H1 (cell line): ENCODE data around the gene TVP23A. TPM values are rescaled to one million over a fixed set of nuclear protein-coding genes. Genes with fewer than 3 reads are reported as not detected.

Source experiments
- CTCF ChIA-PET: fragments of 300-600 bp; sonication (Branson Sonifier 250); formaldehyde crosslinking; loops from one replicate; lab custom pipeline; 2021; ENCODE audit not compliant: partially characterized antibody; lab: Charles Lee
- POLR2A ChIA-PET: fragments of 300-600 bp; sonication (Branson Sonifier 250); formaldehyde crosslinking; loops from one replicate; lab custom pipeline; 2021; ENCODE audit warnings: inconsistent platforms; ENCODE audit not compliant: partially characterized antibody; lab: Charles Lee
- DNase-seq, 2 experiments: peaks; one replicate each; pipeline versions ENCODE4 v3.0.0 to v3.0.0-alpha.2; 2010 to 2022; ENCODE audit warnings: low spot score in 2 of 2, low read depth in 1 of 2, mixed read lengths in 1 of 2
- FAIRE-seq: peaks from 2 replicates; lab custom pipeline; 2011; peaks lifted over from hg19 to GRCh38; lab: Jason Lieb, UNC
- H2AFZ ChIP-seq: 2 replicates; pipeline ENCODE4 v1.8.1; 2012; ENCODE audit warnings: low read length, inconsistent platforms
- H2AK5ac ChIP-seq: 2 replicates; pipeline ENCODE4 v1.6.1; 2013; ENCODE audit warnings: low read depth, low read length
- H2BK120ac ChIP-seq: replicated peaks from 2 replicates; pipeline ENCODE3; 2013; ENCODE audit warnings: low read depth, low read length, inconsistent platforms
- H2BK12ac ChIP-seq: 2 replicates; pipeline ENCODE4 v1.6.1; 2013; ENCODE audit warnings: low read depth, low read length
- H2BK15ac ChIP-seq: 2 replicates; pipeline ENCODE4 v1.6.1; 2013; ENCODE audit warnings: low read length
- H2BK20ac ChIP-seq: 2 replicates; pipeline ENCODE4 v1.6.1; 2013; ENCODE audit warnings: low read length
- H2BK5ac ChIP-seq: 2 replicates; pipeline ENCODE4 v1.6.1; 2013; ENCODE audit warnings: low read depth, low read length
- H3K14ac ChIP-seq: 2 replicates; pipeline ENCODE4 v1.6.1; 2013; ENCODE audit warnings: inconsistent platforms; ENCODE audit not compliant: insufficient read length
- H3K18ac ChIP-seq: 2 replicates; pipeline ENCODE4 v1.6.1; 2013; ENCODE audit warnings: low read length; ENCODE audit errors: extremely low read depth
- H3K23ac ChIP-seq: 2 replicates; pipeline ENCODE4 v1.6.1; 2013; ENCODE audit warnings: inconsistent platforms; ENCODE audit not compliant: insufficient read length
- H3K23me2 ChIP-seq: 2 replicates; pipeline ENCODE4 v1.6.1; 2013; ENCODE audit warnings: low read depth, low read length
- H3K27ac ChIP-seq: 2 replicates; pipeline ENCODE4 v1.6.1; 2011; ENCODE audit warnings: low read depth, low read length, inconsistent platforms
- H3K27me3 ChIP-seq, 4 experiments: replicated peaks in 1 of 4; 1 replicate in 1 of 4; 2 replicates in 3 of 4; pipeline versions ENCODE4 v1.6.1 to v1.8.1; 2011 to 2013; ENCODE audit warnings: low read length in 3 of 4, mild to moderate bottlenecking in 3 of 4, inconsistent platforms in 2 of 4, mixed read lengths in 2 of 4, moderate library complexity in 1 of 4; ENCODE audit not compliant: control insufficient read depth in 3 of 4, insufficient read depth in 3 of 4; ENCODE audit errors: extremely low read depth in 1 of 4
- H3K36me3 ChIP-seq, 4 experiments: 2 replicates each; pipeline versions ENCODE4 v1.6.1 to v1.8.1; 2011 to 2013; ENCODE audit warnings: mild to moderate bottlenecking in 4 of 4, low read length in 3 of 4, moderate library complexity in 2 of 4, control low read depth in 1 of 4, inconsistent platforms in 1 of 4; ENCODE audit not compliant: insufficient read depth in 4 of 4, control insufficient read depth in 2 of 4
- H3K4ac ChIP-seq: replicated peaks from 2 replicates; pipeline ENCODE3; 2013; ENCODE audit warnings: low read length, low read depth, mixed read lengths, inconsistent platforms; ENCODE audit not compliant: insufficient read length
- H3K4me1 ChIP-seq, 4 experiments: replicated peaks in 1 of 4; 1 replicate in 1 of 4; 2 replicates in 3 of 4; pipeline versions ENCODE4 v1.6.1 to v1.8.1; 2011 to 2013; ENCODE audit warnings: low read length in 3 of 4, inconsistent platforms in 2 of 4, mixed read lengths in 1 of 4; ENCODE audit not compliant: insufficient read depth in 4 of 4, control insufficient read depth in 3 of 4
- H3K4me2 ChIP-seq, 2 experiments: 2 replicates each; pipeline versions ENCODE4 v1.6.1 to v1.8.1; 2011 to 2013; ENCODE audit warnings: low read depth in 2 of 2, low read length in 2 of 2, control low read depth in 1 of 2, inconsistent platforms in 1 of 2, mild to moderate bottlenecking in 1 of 2; ENCODE audit not compliant: insufficient read depth in 1 of 2
- H3K4me3 ChIP-seq, 4 experiments: fragments of 200-600, 300-600 bp in 1 of 4; sonication (generic), shearing (Covaris generic), sonication (Bioruptor Twin) in 1 of 4; 2 replicates each; pipeline versions ENCODE4 v1.5.1 to v1.8.1; 2011 to 2016; ENCODE audit warnings: low read length in 4 of 4, low read depth in 3 of 4, control low read depth in 2 of 4, inconsistent platforms in 2 of 4, mild to moderate bottlenecking in 2 of 4, mixed read lengths in 1 of 4, moderate library complexity in 1 of 4; ENCODE audit not compliant: insufficient read depth in 2 of 4; ENCODE audit errors: extremely low read depth in 1 of 4
- H3K56ac ChIP-seq: replicated peaks from 2 replicates; pipeline ENCODE3; 2013; ENCODE audit warnings: low read depth, mild to moderate bottlenecking, mixed read lengths, low read length, inconsistent platforms; ENCODE audit not compliant: insufficient read length
- H3K79me1 ChIP-seq: 2 replicates; pipeline ENCODE4 v1.6.1; 2013; ENCODE audit warnings: low read depth, low read length, control low read depth
- H3K79me2 ChIP-seq, 2 experiments: 2 replicates each; pipeline versions ENCODE4 v1.6.1 to v1.8.1; 2012 to 2013; ENCODE audit warnings: low read length in 2 of 2, mild to moderate bottlenecking in 2 of 2, inconsistent platforms in 1 of 2; ENCODE audit not compliant: insufficient read depth in 2 of 2, control insufficient read depth in 1 of 2
- H3K9ac ChIP-seq, 4 experiments: replicated peaks in 1 of 4; 1 replicate in 1 of 4; 2 replicates in 3 of 4; pipeline versions ENCODE4 v1.6.1 to v1.8.1; 2011 to 2013; ENCODE audit warnings: low read depth in 3 of 4, low read length in 3 of 4, control low read depth in 2 of 4, mild to moderate bottlenecking in 2 of 4, moderate library complexity in 2 of 4, inconsistent platforms in 1 of 4; ENCODE audit errors: extremely low read depth in 1 of 4
- H3K9me3 ChIP-seq, 2 experiments: 2 replicates each; pipeline versions ENCODE4 v1.6.1 to v1.8.1; 2012 to 2013; ENCODE audit warnings: mild to moderate bottlenecking in 2 of 2, moderate library complexity in 2 of 2, control low read depth in 1 of 2, inconsistent platforms in 1 of 2, low read depth in 1 of 2, low read length in 1 of 2, mixed read lengths in 1 of 2; ENCODE audit not compliant: insufficient read depth in 2 of 2
- H4K20me1 ChIP-seq, 2 experiments: replicated peaks in 1 of 2; 2 replicates each; pipeline versions ENCODE3 to v1.8.1; 2011 to 2013; ENCODE audit warnings: inconsistent platforms in 2 of 2, low read length in 2 of 2, mild to moderate bottlenecking in 1 of 2; ENCODE audit not compliant: insufficient read depth in 2 of 2, control insufficient read depth in 1 of 2
- H4K5ac ChIP-seq: 2 replicates; pipeline ENCODE4 v1.6.1; 2013; ENCODE audit warnings: low read length, low read depth, mixed read lengths, inconsistent platforms; ENCODE audit not compliant: insufficient read length
- H4K8ac ChIP-seq: 2 replicates; pipeline ENCODE4 v1.8.0; 2013; ENCODE audit warnings: mild to moderate bottlenecking, moderate library complexity, low read length, inconsistent platforms; ENCODE audit not compliant: insufficient read depth; ENCODE audit errors: extremely low read depth
- H4K91ac ChIP-seq: replicated peaks from 2 replicates; pipeline ENCODE3; 2013; ENCODE audit warnings: low read length, mixed read lengths, inconsistent platforms; ENCODE audit not compliant: insufficient read length
- BRCA1 ChIP-seq: IDR thresholded peaks from 2 replicates; pipeline ENCODE4 v1.6.1; 2012; ENCODE audit warnings: low read depth, low read length, improper control_type of control experiment
- CBX8 ChIP-seq: fragments of 300-800, 300-1000 bp; sonication (generic); IDR thresholded peaks from 2 replicates; pipeline ENCODE4 v1.7.1; 2016; ENCODE audit warnings: low read depth, low read length, borderline replicate concordance
- CEBPB ChIP-seq: IDR thresholded peaks from 2 replicates; pipeline ENCODE4 v1.6.1; 2012; ENCODE audit warnings: low read depth, low read length
- CREB1 ChIP-seq: IDR thresholded peaks from 2 replicates; pipeline ENCODE4 v1.6.1; 2012; ENCODE audit warnings: inconsistent platforms
- CTBP2 ChIP-seq: IDR thresholded peaks from 2 replicates; pipeline ENCODE4 v1.7.0; 2011; ENCODE audit warnings: borderline replicate concordance, mild to moderate bottlenecking, moderate library complexity, mixed read lengths, low read length; ENCODE audit not compliant: insufficient read depth, insufficient read length
- JUN ChIP-seq: IDR thresholded peaks from 2 replicates; pipeline ENCODE4 v1.6.1; 2011; ENCODE audit warnings: low read depth, mild to moderate bottlenecking, improper control_type of control experiment, low read length
- POU5F1 ChIP-seq: IDR thresholded peaks from 2 replicates; pipeline ENCODE4 v1.6.1; 2011; ENCODE audit warnings: low read depth, mild to moderate bottlenecking, low read length, moderate library complexity
- SAP30 ChIP-seq: fragments of 300-600 bp; sonication (generic); IDR thresholded peaks from 2 replicates; pipeline ENCODE4 v1.7.1; 2012; ENCODE audit warnings: low read length, moderate library complexity, mild to moderate bottlenecking, inconsistent platforms; ENCODE audit not compliant: insufficient read depth, insufficient replicate concordance
- SP1 ChIP-seq: IDR thresholded peaks from 2 replicates; pipeline ENCODE4 v1.6.1; 2011; ENCODE audit warnings: low read depth, low read length
- SRF ChIP-seq: IDR thresholded peaks from 2 replicates; pipeline ENCODE4 v1.6.1; 2011; ENCODE audit warnings: mild to moderate bottlenecking, low read depth, low read length, moderate library complexity
- SUZ12 ChIP-seq: fragments of 200-600 bp; sonication (generic); IDR thresholded peaks from 2 replicates; pipeline ENCODE4 v1.6.1; 2012; ENCODE audit warnings: mild to moderate bottlenecking, inconsistent platforms, low read length, moderate library complexity, mixed read lengths
- TAF7 ChIP-seq: optimal IDR thresholded peaks from 2 replicates; pipeline ENCODE3; 2011; ENCODE audit warnings: low read depth, mild to moderate bottlenecking, inconsistent platforms, low read length, moderate library complexity, borderline replicate concordance
- WGBS, 2 experiments: shearing (Covaris generic) in 1 of 2; methylation state at CpG; one replicate each; pipeline versions ENCODE4 v1.1.6 to v1.1.7; 2013 to 2015; ENCODE audit warnings: low lambda C conversion rate in 2 of 2, mixed read lengths in 2 of 2, inconsistent platforms in 1 of 2, low coverage in 1 of 2, missing lambda C conversion rate in 1 of 2; ENCODE audit not compliant: insufficient replicate concordance in 2 of 2, insufficient coverage in 1 of 2, insufficient read length in 1 of 2; ENCODE audit errors: extremely low coverage in 1 of 2, missing lambda C conversion rate in 1 of 2; 5-methylcytosine and 5-hydroxymethylcytosine counted together
- polyA plus RNA-seq, 7 experiments: library from polyadenylated mRNA; depleted of rRNA in 3 of 7; stranded (reverse) in 5 of 7; unstranded in 2 of 7; fragments of >200 nt in 5 of 7; fragments of 200-250 nt in 2 of 7; gene quantifications; 1 replicate in 5 of 7; 2 replicates in 1 of 7; 4 replicates in 1 of 7; pipeline versions ENCODE4 v1.2.1 to v1.2.3, GENCODE V29; 2011 to 2013; ENCODE audit warnings: missing spikeins in 2 of 7, mixed read lengths in 2 of 7
- total RNA-seq: library from RNA; stranded (reverse); fragmentation: NEBNext Ultra II Directional; extraction: Animal tissue kit (Norgen Biotek cat#: 25700); gene quantifications from 2 replicates; pipeline ENCODE4 v1.2.1, GENCODE V29; 2021
- TF ChIP-seq, protein P1 (sequence below): IDR thresholded peaks from 2 replicates; pipeline ENCODE4 v1.6.1; 2011; ENCODE audit warnings: low read length, improper control_type of control experiment
- TF ChIP-seq, protein P2 (sequence below): IDR thresholded peaks from 2 replicates; pipeline ENCODE4 v1.6.1; 2012; ENCODE audit warnings: inconsistent platforms

Gene TVP23A
- total and polyA plus RNA-seq, 2 of the 8 experiments (the other 6 are each of a cell fraction or from before 2014, with no cell fraction given) = 2.2 to 3.1 TPM

DNA sequence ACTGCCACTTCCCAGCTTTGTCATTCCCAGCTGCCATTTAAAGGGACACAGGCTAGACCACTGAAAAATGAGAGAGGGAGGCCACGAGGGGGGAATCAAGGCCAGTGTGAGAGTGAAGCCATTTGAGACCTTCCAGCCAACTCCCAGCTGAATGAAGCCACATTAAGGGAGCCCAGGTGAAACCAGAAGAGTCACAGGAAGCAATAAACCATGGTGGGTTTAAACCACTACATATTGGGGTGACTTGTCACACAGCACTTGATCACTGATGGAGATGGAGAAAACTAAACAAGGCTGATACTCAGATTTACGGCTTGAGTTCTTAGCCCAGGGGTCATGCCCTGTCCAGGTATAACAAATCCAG is 77.8 kb downstream of the TVP23A start:
- Histone ChIP-seq H3K79me2 (no peaks in the 10 kb centered on the region), H4K20me1 (no peaks in the 10 kb centered on the region), H3K36me3 (no peaks in the 10 kb centered on the region; a peak in 1 of 8 replicates), H3K9me3 (no peaks in the 10 kb centered on the region), H4K91ac (no peak overlapping the region), H3K23me2 (peaks cover 4% of the 10 kb centered on the region; the same call in 1 of the 2 replicates), H3K14ac (no peak overlapping the region), H3K27ac (no peak overlapping the region), H3K27me3 (no peaks in the 10 kb centered on the region), H3K4me2 (no peak overlapping the region), H3K4me3 (no peak overlapping the region), H2BK5ac (no peak overlapping the region), H2BK120ac (no peak overlapping the region), H2AK5ac (no peak overlapping the region), H3K18ac (no peak overlapping the region), H2BK15ac (no peak overlapping the region), H3K23ac (no peak overlapping the region), H3K4ac (no peak overlapping the region), H2BK12ac (no peak overlapping the region), H2AFZ (no peak overlapping the region), H3K9ac (no peak overlapping the region), H4K8ac (no peak overlapping the region), H3K56ac (no peak overlapping the region), H4K5ac (no peak overlapping the region), H3K79me1 (no peaks in the 10 kb centered on the region), H2BK20ac (no peak overlapping the region), H3K4me1 (peaks cover 0 to 4% (median 2%) of the 10 kb centered on the region in 4 experiments; a peak in 5 of 7 replicates)
- ChIA-PET CTCF (interaction anchor here (1.5 to 6.1 kb wide), 5 partner anchors 178 to 226 kb away, joined by 4 to 70 read pairs (median 4); no protein-coding TSS in a partner anchor), POLR2A (no interaction called here)
- DNase-seq (no peak), FAIRE-seq (no peak)
- WGBS, 2 experiments = 80% methylated on average over 2 of the region's 2 CpGs; no CpG with 5 or more reads in 1 of the 2 experiments
- TF ChIP-seq BRCA1 (no peak), TAF7 (no peak), SUZ12 (no peak), SP1 (no peak), POU5F1 (no peak), CBX8 (no peak), CEBPB (no peak), SAP30 (no peak), SRF (no peak), JUN (no peak), CTBP2 (no peak), CREB1 (no peak)
- TF ChIP-seq, protein P1, sequence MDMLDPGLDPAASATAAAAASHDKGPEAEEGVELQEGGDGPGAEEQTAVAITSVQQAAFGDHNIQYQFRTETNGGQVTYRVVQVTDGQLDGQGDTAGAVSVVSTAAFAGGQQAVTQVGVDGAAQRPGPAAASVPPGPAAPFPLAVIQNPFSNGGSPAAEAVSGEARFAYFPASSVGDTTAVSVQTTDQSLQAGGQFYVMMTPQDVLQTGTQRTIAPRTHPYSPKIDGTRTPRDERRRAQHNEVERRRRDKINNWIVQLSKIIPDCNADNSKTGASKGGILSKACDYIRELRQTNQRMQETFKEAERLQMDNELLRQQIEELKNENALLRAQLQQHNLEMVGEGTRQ = no peak
- TF ChIP-seq, protein P2, sequence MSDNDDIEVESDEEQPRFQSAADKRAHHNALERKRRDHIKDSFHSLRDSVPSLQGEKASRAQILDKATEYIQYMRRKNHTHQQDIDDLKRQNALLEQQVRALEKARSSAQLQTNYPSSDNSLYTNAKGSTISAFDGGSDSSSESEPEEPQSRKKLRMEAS = no peak
